Upper lobe of left lung (tissue), 4 donors: ENCODE measurements around the gene VEGFB.

ENCODE experiments used
- CTCF ChIP-seq, 6 experiments: fragments of 450-650 bp in 4 of 6; fragments of 200-600 bp in 2 of 6; sonication (generic) in 2 of 6; IDR thresholded peaks; one replicate each; pipeline ENCODE4 v1.5.1; 2016 to 2019; ENCODE audit warnings: antibody characterized with exemption in 6 of 6
- EP300 ChIP-seq, 4 donors: sonication (generic); formaldehyde crosslinking; IDR thresholded peaks; one replicate each; pipeline ENCODE4 v1.5.1; 2017; ENCODE audit warnings: antibody characterized with exemption in 4 of 4, control low read depth in 2 of 4
- POLR2A ChIP-seq, 4 donors: fragments of 450-650 bp; IDR thresholded peaks; one replicate each; pipeline ENCODE4 v1.5.1; 2016 to 2017; ENCODE audit warnings: antibody characterized with exemption in 4 of 4, mild to moderate bottlenecking in 2 of 4
- POLR2AphosphoS5 ChIP-seq, 2 donors: sonication (generic); formaldehyde crosslinking; IDR thresholded peaks; one replicate each; pipeline ENCODE4 v1.5.1; 2017; ENCODE audit warnings: antibody characterized with exemption in 2 of 2

- TF ChIP-seq POLR2AphosphoS5 (IDR thresholded peaks at IDR 0.05) (peak in 1 of 2 donors; percentile 68), CTCF (IDR thresholded peaks at IDR 0.05) (no peak), POLR2A (IDR thresholded peaks at IDR 0.05) (peak in 1 of 4 donors; percentile 74), EP300 (IDR thresholded peaks at IDR 0.05) (no peak)
These were observed 27.7 kb upstream of the VEGFB start, which contains the start of gene FERMT3 for GRCh38 chr11:64206457-64207255.
